ENCODE data around the gene MED26.

Gene MED26

DNA sequence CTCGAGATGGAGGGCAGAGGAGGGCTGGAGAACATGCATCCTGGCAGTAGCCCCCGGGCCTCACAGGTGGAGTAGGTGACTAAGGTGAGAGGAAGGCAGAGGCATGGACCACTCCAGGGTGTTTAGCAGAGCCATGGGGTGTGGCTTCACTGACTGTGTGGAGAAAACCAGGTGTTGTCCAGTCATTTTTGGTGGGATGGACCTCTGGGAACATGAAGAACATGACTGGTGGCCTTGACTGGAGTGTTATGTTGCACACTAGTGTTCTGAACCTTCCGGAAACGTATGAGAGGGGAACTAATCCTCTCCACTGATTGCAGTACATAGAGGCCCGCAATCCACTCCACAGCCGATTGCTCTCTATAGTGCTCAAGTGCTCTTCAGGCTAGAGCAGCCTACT, 16.9 kb downstream of the MED26 start:
- DNase-seq: no peak

DNA sequence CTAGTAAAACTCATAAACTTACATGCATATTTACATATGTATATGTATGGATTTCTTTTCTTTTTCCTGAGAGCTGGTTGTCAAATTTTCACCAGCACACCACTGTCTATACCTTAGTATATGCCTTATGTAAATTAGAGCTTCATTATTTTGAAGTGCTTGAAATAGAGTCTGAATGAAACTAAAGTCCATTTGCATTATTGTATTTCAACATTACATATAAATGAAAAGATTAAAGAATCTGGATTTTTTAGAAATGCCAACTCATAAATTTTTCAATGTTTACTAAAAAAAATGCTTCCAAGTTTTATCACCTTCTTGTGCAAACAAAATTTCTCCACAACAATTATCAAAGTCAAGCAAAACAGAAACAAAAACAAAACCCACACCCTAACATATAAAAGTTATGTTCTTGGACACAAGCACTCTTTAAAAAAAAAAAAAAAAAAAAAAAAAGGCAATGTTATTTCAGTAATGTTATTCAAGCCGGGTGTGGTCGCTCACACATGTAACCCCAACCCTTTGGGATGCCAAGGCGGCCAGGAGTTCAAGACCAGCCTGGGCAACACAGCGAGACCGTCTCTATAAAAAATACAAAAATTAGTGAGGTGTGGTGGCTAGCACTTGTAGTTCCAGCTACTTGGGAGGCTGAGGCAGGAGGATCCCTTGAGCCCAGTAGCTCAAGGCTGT, 18.3 kb downstream of the MED26 start:
- DNase-seq: no peak

DNA sequence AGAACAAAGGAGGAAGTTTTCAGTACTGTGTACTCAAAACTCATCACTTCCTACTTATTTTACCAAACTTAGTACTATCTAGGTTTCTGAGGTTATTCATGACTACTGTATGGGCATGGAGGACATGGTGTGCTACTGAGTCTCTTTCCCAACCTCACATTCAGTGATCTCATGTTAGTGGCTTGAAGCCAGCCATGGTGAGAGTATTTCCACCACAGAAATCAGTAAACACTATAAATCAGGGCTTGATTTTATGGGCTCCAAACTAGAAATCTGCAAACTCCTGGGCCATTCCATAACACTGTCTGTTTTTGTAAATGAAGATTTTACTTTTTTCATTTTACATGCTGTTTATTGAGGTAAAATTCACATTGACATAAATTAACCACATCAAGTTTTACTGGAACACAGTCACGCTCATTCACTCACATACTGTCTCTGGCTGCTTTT, 19.7 kb downstream of the MED26 start:
- no peak for DNase-seq

DNA sequence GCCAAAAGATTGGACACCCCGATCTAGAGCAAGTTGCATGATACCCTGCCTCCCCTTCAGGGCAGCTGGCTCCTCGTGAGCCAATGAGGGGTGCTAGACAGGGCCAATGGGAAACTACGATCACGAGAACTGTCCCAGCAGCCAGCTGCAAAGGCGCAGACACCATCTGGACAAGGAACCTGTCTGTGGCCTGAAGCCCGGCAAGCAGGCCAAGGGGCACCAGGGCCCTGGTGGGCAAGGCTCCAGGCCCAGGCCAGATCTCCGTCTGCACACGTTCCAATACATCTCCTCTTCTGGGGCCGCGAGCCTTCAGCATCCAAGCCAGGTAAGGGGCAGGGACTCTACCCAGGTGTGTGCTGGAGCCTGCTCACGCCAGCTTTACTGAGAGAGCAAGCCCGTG, 20.2 kb downstream of the MED26 start:
- no peak for DNase-seq

DNA sequence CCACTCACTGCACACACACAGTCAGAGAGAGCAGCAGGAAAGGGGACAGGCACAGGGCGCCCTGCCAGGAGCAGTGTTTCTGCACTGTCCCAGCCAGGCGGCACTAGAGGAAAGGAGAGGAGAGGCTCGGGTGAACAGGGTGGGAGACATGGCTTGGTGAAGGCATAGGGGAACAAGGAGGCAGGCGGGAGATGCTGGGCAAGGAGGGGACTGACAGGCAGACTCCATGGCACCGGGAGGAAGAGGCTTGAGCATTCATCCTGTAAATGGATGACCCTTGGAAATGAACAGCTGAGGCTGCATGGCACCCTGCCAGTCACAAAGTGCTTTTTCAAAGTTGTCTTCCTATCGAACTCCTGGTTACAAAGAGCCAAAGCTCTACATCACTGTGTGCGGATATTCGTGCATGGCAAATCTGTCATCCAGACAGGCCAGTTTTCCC, 22.4 kb downstream of the MED26 start:
- DNase-seq: no peak

DNA sequence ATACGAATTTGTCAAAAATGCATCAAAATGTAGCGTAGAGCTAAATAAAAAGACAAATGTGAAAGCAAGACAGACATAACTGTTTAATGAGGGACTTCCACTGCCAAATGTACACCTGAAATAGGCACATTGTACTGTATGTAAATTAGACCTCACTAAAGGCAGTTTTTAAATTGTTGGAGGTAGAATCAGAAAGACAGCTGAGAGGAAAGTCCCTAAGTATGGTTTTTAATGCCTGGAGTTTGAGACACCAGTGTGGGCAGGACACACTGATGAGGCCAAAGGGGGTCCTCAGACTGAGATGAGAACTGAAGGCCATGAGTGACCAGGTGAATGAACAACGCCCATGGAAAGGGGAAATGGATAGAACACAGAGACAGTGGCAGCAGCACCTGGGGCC, 22.9 kb downstream of the MED26 start:
- no peak for DNase-seq

DNA sequence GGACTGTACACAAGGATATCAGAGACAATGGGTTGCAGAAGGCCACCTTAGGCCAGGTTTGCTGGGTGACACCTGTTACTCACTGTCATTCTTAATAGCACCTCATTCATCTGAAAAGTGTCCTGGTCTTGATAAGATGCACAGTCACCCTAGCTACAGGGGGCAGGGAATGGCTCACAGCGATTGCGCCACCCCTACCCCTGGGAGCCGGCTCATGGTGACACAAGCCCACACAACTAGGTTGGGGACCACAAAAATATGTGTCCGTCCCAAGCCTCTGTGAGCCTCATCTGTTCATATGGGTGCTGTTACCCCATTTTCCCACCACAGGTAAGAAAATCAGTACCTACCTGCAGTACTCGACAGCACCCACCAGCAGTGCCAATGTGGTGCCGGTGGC, 23.4 kb downstream of the MED26 start:
- no peak for DNase-seq

DNA sequence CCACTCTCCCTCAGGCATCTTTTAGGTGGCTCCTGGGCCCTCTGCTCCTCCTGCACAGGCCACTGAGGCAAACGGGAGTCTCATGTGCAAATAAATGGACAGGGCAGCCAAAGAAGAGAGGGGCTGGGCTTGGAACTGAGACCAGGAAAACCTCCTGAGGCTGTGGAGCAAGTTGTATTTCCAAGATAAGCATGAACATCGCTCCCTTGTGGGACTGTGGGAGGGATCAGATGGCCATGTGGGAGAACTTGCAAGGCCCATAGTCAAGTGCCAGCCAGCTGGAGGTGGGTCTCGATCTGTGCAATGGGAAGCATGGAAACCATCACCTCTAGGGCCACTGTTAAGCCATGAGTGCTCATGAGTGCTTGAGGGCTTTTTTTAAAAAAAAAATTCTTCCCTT, 24.9 kb downstream of the MED26 start:
- no peak for DNase-seq

DNA sequence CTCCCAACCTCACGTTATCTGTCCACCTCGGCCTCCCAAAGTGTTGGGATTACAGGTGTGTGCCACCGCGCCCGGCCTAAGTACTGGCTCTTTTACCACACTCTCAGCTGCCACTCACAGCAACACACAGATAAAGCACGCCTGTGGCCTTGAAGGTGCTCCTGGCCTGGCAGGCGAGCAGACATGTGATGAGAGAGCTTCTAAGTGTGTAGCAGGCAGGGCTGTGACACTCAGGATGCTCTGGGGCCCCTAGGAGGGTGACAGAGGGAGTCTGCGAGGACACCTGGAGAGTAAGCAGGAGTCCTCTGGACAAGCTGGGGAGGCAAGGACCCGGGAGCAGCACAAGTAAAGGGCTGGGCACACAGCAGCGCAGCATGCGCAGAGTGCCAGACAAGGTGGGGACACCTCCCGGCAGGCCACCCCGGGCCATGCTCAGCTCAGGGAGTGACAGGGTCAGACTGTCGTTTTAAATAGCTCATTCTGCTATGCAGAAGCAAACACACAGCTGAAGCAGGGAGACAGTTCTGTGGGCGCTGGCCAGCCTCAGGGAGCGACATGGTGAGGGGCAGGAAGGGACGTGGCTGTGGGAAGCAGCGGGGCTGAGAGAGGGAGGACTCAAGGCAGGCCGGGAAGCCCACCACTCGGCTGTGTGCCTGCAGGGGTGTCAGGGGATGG, 26.5 kb downstream of the MED26 start:
- DNase-seq: no peak

DNA sequence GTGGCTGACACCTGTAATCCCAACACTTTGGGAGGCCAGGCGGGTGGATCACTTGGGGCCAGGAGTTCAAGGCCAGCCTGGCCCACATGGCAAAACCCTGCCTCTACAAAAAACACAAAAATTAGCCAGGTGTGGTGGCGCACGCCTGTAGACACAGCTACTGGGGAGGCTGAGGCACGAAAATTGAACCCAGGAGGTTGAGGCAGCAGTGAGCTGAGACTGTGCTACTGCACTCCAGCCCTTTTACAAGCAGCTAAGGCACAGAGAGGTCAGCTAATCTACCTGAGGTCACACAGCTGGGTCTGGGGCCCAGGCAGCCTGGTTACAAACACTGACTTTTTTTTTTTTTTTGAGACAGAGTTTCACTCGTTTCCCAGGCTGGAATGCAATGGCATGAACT, 27.2 kb downstream of the MED26 start:
- DNase-seq: no peak

DNA sequence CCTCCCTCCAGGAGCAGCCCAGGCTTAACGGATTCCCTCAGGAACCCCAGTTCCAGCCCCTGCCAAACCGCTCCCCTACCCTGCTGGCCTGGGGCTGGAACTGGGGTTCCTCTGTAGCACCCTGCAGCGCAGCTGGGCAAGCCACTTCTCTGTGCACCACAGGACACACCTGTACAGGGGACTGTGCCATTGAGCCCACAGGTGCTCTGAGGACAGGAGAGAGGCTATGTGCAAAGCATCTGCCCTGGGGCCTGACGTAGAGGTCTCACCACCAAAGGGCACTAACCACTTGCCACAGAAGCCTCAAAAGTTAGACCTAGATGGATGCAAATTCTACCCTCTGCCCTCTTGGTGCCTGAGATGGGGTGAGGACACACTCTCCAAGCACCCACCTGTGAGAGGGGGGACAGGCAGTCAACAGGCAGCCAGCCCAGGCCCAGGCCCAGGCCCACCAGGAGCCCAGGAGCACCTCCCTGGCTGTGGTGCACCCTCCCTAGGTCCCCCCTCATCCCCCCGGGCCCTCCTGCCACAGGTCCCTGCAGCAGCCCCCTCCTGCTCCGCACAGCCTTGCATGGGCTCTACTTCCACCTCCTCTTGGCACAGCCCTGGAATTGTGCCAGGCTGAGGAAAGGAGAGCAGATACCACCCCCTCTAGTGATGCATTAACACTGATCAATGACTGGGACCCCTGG, 28.2 kb downstream of the MED26 start:
- DNase-seq: no peak

DNA sequence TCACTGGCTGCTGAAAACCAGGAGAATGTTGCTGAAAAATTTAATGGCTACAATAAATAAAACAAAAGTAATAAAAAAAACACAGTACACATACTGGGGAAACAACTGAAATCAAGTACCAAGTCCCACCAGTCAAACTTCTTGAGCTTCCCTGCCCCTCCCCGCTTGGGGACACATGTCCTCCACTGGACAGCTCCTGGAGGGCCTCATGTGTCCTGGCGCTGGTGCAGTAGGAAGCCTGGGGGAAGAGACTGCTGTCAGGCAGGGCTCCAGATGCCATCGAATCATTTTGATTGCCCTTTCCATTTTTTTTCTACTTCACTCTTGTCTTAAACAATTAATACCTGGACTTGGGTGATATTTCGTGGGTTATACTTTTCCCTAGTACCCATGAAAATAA, 29.2 kb downstream of the MED26 start:
- no peak for DNase-seq

DNA sequence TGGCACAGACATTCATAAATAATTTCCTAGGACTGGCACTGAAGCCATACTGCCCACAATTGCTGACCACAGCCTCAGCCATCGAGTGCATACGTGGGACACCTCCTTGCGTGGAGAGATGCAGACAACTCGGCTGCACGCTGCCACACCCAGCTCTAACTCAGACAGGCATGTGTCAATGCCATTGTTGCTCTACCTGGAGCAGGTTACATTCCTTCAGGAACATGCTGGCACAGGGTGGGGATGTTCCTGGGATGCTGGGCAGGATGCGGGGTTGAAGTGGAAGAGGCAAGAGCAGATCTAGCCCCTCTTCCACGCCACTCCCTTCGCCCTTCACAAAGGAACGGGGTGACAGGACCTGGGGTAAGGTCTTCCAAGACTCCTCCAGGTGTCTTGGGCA, 31.6 kb downstream of the MED26 start:
- DNase-seq: no peak

DNA sequence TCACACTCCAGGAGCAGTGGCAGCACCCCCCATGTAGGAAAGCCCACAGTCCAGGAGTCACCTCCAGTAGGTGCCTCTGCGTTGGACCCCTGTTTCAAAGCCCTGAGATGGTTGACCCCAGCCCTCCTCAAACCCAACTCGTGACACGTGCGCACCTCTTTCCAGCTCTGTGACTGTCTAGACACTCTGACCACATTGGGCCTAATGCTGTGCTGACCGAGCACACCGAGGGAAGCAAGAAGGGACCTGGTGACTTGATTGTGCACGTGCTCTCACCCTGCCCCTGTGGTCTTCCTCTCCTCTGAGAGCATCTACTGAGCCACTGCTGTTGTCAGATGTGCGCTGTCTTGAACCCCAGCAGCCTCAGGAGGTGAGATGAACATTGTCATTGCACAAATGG, 32.9 kb downstream of the MED26 start:
- DNase-seq: no peak

DNA sequence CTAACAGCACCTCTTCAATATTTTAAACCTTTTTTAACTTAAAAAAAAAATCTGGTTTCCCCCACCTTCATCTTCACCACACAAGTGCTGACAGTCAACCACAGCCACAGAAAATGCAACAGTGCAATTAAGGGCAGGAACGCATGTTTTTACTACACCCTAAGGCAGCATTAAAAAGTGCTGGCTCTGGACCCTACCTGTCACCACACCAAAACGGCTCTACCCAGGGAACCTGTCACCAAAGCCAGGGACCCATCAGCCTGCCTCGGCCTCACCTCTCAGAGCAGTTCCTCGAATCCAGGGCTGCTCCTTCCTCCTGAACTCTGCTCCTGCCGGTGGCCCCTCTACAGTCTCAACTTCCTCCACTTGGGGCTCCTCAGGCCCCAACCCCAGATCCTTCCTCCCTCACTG, 33.3 kb downstream of the MED26 start:
- DNase-seq: no peak

DNA sequence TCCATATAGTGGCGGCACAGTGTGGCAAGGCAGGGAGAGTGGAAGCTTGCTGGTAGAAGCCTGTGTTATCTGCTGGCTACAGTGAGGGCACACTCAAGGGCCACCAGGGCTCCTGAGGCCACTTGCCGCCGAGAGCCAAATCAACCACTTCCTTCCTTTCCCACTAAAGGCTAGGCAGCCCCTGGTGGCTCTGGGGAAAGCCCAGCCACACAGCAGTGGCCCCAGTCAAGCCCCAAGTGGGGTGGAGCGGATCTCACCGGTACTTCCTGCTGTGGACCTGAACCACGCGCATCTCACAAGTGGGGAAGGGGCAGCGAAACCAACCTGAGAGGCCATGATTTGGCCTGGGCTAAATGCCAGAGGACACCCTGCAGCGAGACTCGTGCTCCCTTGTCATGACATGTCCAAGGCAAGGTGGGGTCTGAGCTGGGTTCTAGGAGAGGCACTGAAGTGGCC, 33.8 kb downstream of the MED26 start:
- DNase-seq: no peak

DNA sequence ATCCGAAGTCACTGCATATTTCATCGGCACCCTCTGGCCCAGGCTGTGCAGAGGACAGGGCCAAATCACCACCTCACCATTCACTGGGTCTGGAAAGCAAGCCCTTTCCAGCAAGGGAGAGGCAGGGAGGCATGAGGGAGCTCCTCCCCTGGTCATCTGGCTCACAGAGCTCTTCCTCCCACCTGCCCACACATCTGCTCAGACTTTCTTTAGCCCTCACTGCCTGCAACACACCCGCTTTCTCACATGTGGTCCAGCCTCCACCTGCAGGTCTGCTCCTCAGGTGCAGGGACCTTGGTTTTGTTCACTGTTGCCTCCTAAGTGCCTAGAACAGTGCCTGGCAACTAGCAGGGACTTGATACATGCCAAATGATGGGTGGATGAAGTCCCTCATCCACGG, 34.8 kb downstream of the MED26 start:
- DNase-seq: no peak

DNA sequence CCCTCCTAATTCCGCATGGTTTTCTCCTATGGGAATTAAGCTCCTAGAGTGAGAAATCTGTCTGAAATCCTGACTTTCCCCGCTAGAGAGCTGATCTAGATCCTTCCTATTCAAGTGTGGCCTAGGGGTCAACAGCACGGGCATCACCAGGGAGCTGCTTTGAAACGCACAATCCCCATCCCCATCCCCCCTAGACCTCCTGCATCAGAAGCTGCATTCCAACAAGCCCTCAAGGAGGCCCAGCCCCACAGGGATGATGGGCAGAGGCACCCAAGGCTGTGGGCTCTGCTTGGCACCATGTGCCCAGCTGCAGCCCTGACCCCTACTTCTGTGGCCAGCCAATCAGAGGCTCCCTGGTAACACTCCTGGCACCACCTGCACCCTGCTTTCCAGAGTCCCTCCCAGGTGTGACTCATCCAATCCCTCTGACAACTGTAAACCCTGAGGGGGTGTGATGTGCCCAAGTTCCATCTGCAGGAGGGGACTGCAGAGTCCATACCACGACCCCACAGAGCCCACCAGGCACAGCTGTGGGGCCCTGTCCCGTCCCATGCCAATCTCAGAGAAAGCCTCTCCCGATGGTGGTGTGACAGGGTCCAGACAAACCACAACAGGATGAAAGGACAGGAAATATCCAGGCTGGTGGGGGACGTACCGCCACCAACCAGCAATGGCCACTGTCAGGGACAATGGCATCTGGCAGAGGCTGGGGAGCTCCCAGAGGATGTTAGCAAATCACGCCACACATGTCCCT, 36.0 kb downstream of the MED26 start:
- no peak for DNase-seq

DNA sequence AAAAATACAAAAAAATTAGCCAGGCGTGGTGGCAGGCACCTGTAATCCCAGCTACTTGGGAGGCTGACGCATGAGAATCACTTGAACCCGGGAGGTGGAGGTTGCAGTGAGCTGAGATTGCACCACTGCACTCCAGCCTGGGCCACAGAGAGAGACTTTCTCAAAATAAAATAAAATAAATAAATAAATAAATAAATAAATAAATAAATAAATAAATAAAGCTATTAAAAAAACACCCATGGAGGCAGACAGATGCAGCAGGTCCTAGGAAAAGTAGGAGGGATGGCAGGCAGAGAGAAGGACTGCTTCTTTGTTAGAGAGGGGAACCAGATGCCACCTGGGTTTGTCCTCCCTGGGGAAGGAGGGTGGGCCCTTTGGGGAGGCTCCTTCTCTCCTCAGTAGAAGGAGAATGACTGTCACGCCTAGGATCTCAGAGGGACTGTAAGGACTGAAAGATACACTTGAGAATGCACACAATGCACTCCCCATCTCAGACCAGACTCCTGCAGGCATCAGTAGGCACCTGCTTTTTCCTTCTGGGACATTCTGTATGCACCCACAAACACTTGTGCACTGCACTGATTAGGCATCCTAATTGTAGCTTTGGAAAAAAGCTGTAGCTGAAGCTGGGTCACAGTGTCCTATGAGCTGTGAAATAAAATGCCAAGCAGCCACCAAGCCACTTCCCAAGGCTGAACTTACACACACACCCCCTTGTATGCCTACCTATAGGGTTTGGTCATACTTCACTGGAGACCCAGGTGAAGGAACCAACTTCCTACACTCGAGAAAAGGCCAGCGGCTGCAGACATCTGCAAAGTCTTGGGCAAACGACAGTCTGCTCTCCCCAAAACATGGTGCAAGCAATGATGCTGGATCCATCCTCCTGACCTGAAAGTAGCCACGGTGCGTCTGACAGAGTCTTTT, 36.9 kb downstream of the MED26 start:
- DNase-seq: no peak

DNA sequence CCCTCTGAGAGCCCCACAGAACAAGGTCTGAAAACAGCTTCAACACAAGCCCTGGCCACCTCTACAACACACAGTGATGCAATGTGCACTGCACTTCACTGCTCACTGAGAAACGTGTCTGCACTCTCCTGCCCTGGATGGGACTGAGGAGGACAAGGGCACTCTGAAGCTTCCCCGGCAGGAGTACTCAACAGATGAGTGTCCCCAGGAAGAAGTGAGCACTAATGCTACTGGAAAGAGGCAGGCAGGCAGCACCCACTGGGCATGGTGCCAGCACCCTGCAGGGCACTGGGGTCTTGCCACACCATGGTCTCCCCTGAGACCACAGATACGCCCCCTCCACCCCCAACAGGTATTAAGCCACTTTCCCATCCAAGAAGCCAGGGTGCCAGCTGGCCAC, 38.1 kb downstream of the MED26 start:
- DNase-seq: no peak

DNA sequence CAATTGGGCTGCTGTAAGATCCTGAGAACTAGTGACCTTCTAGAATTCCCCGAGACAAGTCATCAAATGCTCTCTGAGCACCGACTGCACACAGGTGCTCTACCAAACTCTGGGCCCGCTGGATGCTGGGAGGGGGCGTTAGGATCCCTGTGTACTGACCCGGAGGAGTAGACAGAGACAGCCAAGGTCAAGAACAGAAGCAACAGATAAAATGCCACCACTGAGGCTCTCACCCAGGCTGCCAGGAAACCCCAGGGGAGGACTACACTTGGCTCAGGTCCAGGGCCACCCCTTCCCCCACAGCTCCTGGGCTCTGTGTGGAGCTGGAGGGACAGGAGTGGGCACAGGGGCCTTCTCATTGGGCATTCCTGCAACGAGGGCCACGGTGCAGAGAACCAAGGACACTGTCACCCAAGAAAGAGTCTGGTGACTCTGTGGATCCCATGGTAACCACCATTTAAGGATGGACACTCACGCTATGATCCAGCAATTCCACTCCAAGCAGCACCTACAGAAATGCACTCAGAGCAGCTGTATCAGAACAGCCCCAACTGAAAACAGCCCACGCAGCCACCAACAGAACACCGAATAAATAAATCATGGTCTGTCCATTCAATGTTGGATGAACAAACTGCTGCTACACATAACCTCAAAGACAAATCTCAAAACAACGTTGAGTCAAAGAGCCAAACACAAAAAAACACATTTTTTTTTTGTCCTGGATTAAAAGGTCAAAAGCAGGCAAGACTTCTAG, 39.0 kb downstream of the MED26 start:
- no peak for DNase-seq
